GM23338 (cell line): ENCODE measurements around the gene TCEA2. TPM values are rescaled to one million over a fixed set of nuclear protein-coding genes. Genes with fewer than 3 reads are reported as not detected.

Experiments
- ATAC-seq: fragments of 200-7000 bp; cut with Tn5 transposase; 3 replicates; pipeline ENCODE4 v1.9.1; 2020
- DNase-seq: peaks from one replicate; pipeline ENCODE4 v3.0.0-alpha.2; 2015; ENCODE audit warnings: low spot score
- H2AFZ ChIP-seq: fragments of 200-600 bp; sonication (generic); 2 replicates; pipeline ENCODE4 v1.8.0; 2016; ENCODE audit warnings: antibody characterized with exemption, mild to moderate bottlenecking, moderate library complexity
- H3F3A ChIP-seq: fragments of 200-600 bp; sonication (generic); replicated peaks from 2 replicates; pipeline ENCODE4 v1.8.0; 2017; ENCODE audit warnings: antibody characterized with exemption, mixed run types, low read depth
- H3K27ac ChIP-seq: fragments of 200-600 bp; sonication (generic); 2 replicates; pipeline ENCODE4 v1.6.1; 2016; ENCODE audit warnings: low read depth
- H3K27me3 ChIP-seq: fragments of 200-600 bp; sonication (generic); 2 replicates; pipeline ENCODE4 v1.8.0; 2016; ENCODE audit warnings: mild to moderate bottlenecking, mixed run types, moderate library complexity; ENCODE audit not compliant: insufficient read depth
- H3K36me3 ChIP-seq: fragments of 200-600 bp; sonication (generic); 2 replicates; pipeline ENCODE4 v1.8.0; 2016; ENCODE audit warnings: mild to moderate bottlenecking; ENCODE audit not compliant: insufficient read depth
- H3K4me1 ChIP-seq: fragments of 200-600 bp; sonication (generic); 2 replicates; pipeline ENCODE4 v1.8.0; 2016; ENCODE audit warnings: mild to moderate bottlenecking, moderate library complexity; ENCODE audit not compliant: insufficient read depth
- H3K4me2 ChIP-seq: fragments of 200-600 bp; sonication (generic); 2 replicates; pipeline ENCODE4 v1.7.1; 2017; ENCODE audit warnings: mixed run types
- H3K4me3 ChIP-seq: fragments of 200-600 bp; sonication (generic); 2 replicates; pipeline ENCODE4 v1.6.1; 2016; ENCODE audit warnings: mixed run types
- H3K79me2 ChIP-seq: fragments of 200-600 bp; sonication (generic); replicated peaks from 2 replicates; pipeline ENCODE4 v1.8.0; 2017; ENCODE audit warnings: mild to moderate bottlenecking; ENCODE audit not compliant: insufficient read depth
- H3K9me2 ChIP-seq: fragments of 200-600 bp; sonication (generic); 2 replicates; pipeline ENCODE4 v1.8.0; 2017; ENCODE audit not compliant: insufficient read depth
- H4K20me1 ChIP-seq: fragments of 200-600 bp; sonication (generic); replicated peaks from 2 replicates; pipeline ENCODE4 v1.8.0; 2017; ENCODE audit warnings: mild to moderate bottlenecking; ENCODE audit not compliant: insufficient read depth
- H3K27ac Mint-ChIP-seq: 2 replicates; pipeline ENCODE4 v1.8.0; 2020; ENCODE audit warnings: inconsistent platforms, mild to moderate bottlenecking, moderate library complexity, mixed read lengths
- H3K27me3 Mint-ChIP-seq: 3 replicates; pipeline ENCODE4 v1.8.0; 2022; ENCODE audit warnings: low read depth, mild to moderate bottlenecking, moderate library complexity, mixed read lengths, inconsistent platforms; ENCODE audit not compliant: insufficient read depth, poor library complexity
- H3K36me3 Mint-ChIP-seq: 3 replicates; pipeline ENCODE4 v1.8.0; 2021; ENCODE audit warnings: low read depth, mild to moderate bottlenecking, inconsistent platforms, moderate library complexity, mixed read lengths
- H3K4me1 Mint-ChIP-seq: 3 replicates; pipeline ENCODE4 v1.8.0; 2020; ENCODE audit warnings: mild to moderate bottlenecking, inconsistent platforms, mixed read lengths
- H3K4me3 Mint-ChIP-seq: 3 replicates; pipeline ENCODE4 v1.8.0; 2021; ENCODE audit warnings: moderate library complexity, mild to moderate bottlenecking, inconsistent platforms, mixed read lengths
- H3K9me3 Mint-ChIP-seq: 3 replicates; pipeline ENCODE4 v1.8.0; 2020; ENCODE audit warnings: moderate library complexity, mild to moderate bottlenecking, inconsistent platforms, mixed read lengths
- CREB1 ChIP-seq: fragments of 250-450 bp; sonication (Bioruptor Pico); IDR thresholded peaks from 2 replicates; pipeline ENCODE4 v1.5.0; 2020; ENCODE audit warnings: low read depth, mild to moderate bottlenecking, moderate library complexity
- EZH2 ChIP-seq: fragments of 200-600 bp; sonication (generic); IDR thresholded peaks from one replicate; pipeline ENCODE4 v1.8.0; 2017; ENCODE audit warnings: antibody characterized with exemption, mild to moderate bottlenecking, low read depth; ENCODE audit not compliant: unreplicated experiment
- EZH2phosphoT487 ChIP-seq: fragments of 200-600 bp; sonication (generic); IDR thresholded peaks from one replicate; pipeline ENCODE4 v1.8.1; 2018; ENCODE audit warnings: antibody characterized with exemption; ENCODE audit not compliant: unreplicated experiment
- NANOG ChIP-seq: IDR thresholded peaks from 2 replicates; pipeline ENCODE4 v1.6.1; 2016; ENCODE audit warnings: antibody characterized with exemption, borderline replicate concordance
- POLR2AphosphoS5 ChIP-seq: IDR thresholded peaks from 2 replicates; pipeline ENCODE4 v1.6.1; 2016; ENCODE audit warnings: antibody characterized with exemption, low read depth
- ZNF114 ChIP-seq: fragments of 250-450 bp; sonication (Bioruptor Pico); IDR thresholded peaks from 2 replicates; pipeline ENCODE4 v1.5.0; 2020; ENCODE audit warnings: mild to moderate bottlenecking, moderate library complexity
- ZNF331 ChIP-seq: fragments of 250-450 bp; sonication (Bioruptor Pico); IDR thresholded peaks from 2 replicates; pipeline ENCODE4 v1.5.0; 2020; ENCODE audit warnings: low read depth, mild to moderate bottlenecking, moderate library complexity
- polyA plus RNA-seq: library from polyadenylated mRNA; unstranded; fragments of >200 nt; fragmentation: Nextera tagmentation; extraction: Ambion mirVana; gene quantifications from 2 replicates; pipeline ENCODE4 v1.2.1, GENCODE V29; 2016
- total RNA-seq: library from RNA; depleted of rRNA; stranded (reverse); fragments of >200 nt; shearing (Covaris generic); gene quantifications from 2 replicates; pipeline ENCODE4 v1.2.3, GENCODE V29; 2014
- TF ChIP-seq, protein P1 (sequence below): IDR thresholded peaks from 2 replicates; pipeline ENCODE4 v1.6.1; 2016; ENCODE audit warnings: antibody characterized with exemption
- TF ChIP-seq, protein P2 (sequence below), 2 experiments: fragments of 200-600 bp in 1 of 2; sonication (generic) in 1 of 2; conservative IDR thresholded peaks; 2 replicates each; pipeline versions ENCODE4 v1.5.1 to v1.6.1; 2016 to 2017; ENCODE audit warnings: antibody characterized with exemption in 2 of 2, low read depth in 2 of 2, mild to moderate bottlenecking in 2 of 2, moderate library complexity in 1 of 2

The TCEA2 gene
- total and polyA plus RNA-seq, 2 experiments from 2014 or later = 21.0 to 54.4 TPM

- Histone ChIP-seq H3K4me2 (no peak overlapping the region), H2AFZ (no peak overlapping the region), H3K27ac (no peak overlapping the region), H3K27me3 (peaks cover 16% of the 10 kb centered on the region), H3K4me1 (no peaks in the 10 kb centered on the region), H3F3A (peaks cover 7% of the 10 kb centered on the region), H3K79me2 (no peaks in the 10 kb centered on the region), H4K20me1 (no peaks in the 10 kb centered on the region), H3K9me2 (no peaks in the 10 kb centered on the region), H3K36me3 (no peaks in the 10 kb centered on the region), H3K4me3 (no peak overlapping the region)
- no peak for ATAC-seq
- TF ChIP-seq EZH2 = no peak
- TF ChIP-seq, protein P1, sequence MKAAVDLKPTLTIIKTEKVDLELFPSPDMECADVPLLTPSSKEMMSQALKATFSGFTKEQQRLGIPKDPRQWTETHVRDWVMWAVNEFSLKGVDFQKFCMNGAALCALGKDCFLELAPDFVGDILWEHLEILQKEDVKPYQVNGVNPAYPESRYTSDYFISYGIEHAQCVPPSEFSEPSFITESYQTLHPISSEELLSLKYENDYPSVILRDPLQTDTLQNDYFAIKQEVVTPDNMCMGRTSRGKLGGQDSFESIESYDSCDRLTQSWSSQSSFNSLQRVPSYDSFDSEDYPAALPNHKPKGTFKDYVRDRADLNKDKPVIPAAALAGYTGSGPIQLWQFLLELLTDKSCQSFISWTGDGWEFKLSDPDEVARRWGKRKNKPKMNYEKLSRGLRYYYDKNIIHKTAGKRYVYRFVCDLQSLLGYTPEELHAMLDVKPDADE = no peak
- no peak for TF ChIP-seq ZNF114 (CRISPR knock-in tag)
- TF ChIP-seq CREB1 (CRISPR knock-in tag) = no peak
- TF ChIP-seq, protein P2, sequence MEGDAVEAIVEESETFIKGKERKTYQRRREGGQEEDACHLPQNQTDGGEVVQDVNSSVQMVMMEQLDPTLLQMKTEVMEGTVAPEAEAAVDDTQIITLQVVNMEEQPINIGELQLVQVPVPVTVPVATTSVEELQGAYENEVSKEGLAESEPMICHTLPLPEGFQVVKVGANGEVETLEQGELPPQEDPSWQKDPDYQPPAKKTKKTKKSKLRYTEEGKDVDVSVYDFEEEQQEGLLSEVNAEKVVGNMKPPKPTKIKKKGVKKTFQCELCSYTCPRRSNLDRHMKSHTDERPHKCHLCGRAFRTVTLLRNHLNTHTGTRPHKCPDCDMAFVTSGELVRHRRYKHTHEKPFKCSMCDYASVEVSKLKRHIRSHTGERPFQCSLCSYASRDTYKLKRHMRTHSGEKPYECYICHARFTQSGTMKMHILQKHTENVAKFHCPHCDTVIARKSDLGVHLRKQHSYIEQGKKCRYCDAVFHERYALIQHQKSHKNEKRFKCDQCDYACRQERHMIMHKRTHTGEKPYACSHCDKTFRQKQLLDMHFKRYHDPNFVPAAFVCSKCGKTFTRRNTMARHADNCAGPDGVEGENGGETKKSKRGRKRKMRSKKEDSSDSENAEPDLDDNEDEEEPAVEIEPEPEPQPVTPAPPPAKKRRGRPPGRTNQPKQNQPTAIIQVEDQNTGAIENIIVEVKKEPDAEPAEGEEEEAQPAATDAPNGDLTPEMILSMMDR (conservative IDR thresholded peaks at IDR 0.05; ENCODE audit: low read depth in 2 of 2) = no peak
- no peak for TF ChIP-seq POLR2AphosphoS5
- no peak for TF ChIP-seq ZNF331 (CRISPR knock-in tag)
- peaks cover 4% of the 10 kb centered on the region; the same call in 2 of the 3 replicates for H3K36me3 Mint-ChIP-seq
- peaks cover 4% of the 10 kb centered on the region for H3K4me1 Mint-ChIP-seq
- no peak overlapping the region for H3K4me3 Mint-ChIP-seq
- H3K27ac Mint-ChIP-seq = no peak overlapping the region
- DNase-seq = no peak
- H3K9me3 Mint-ChIP-seq = peaks cover 4% of the 10 kb centered on the region
- peaks cover 28% of the 10 kb centered on the region for H3K27me3 Mint-ChIP-seq
Observed at GRCh38 chr20:64098471-64099013, 35.5 kb downstream of the TCEA2 start.

- H3K4me3 Mint-ChIP-seq = no peak overlapping the region
- H3K4me1 Mint-ChIP-seq = peaks cover 11% of the 10 kb centered on the region
- peaks cover 31% of the 10 kb centered on the region for H3K27me3 Mint-ChIP-seq
- no peaks in the 10 kb centered on the region for H3K4me1 ChIP-seq
- H3K27me3 ChIP-seq = peaks cover 17% of the 10 kb centered on the region
- no peak for ATAC-seq
- H3K9me2 ChIP-seq = no peaks in the 10 kb centered on the region
- H3K79me2 ChIP-seq = no peaks in the 10 kb centered on the region
- no peak overlapping the region for H3K27ac ChIP-seq
- H3K27ac Mint-ChIP-seq = no peak overlapping the region
- H3K36me3 ChIP-seq = no peaks in the 10 kb centered on the region
- no peak overlapping the region for H3K4me2 ChIP-seq
- peaks cover 4% of the 10 kb centered on the region; the same call in 2 of the 3 replicates for H3K36me3 Mint-ChIP-seq
- peaks cover 7% of the 10 kb centered on the region for H3F3A ChIP-seq
- TF ChIP-seq ZNF331 (CRISPR knock-in tag) (no peak), EZH2phosphoT487 (no peak), EZH2 (no peak), POLR2AphosphoS5 (no peak), NANOG (no peak)
- H3K4me3 ChIP-seq = no peak overlapping the region
- no peak overlapping the region; the same call in 1 of the 2 replicates for H2AFZ ChIP-seq
- no peak for DNase-seq
- H4K20me1 ChIP-seq = no peaks in the 10 kb centered on the region
- peaks cover 8% of the 10 kb centered on the region for H3K9me3 Mint-ChIP-seq
Observed at GRCh38 chr20:64099086-64099786, 36.2 kb downstream of the TCEA2 start.
